Endothelial cell (in vitro differentiated cells): ENCODE data around the gene AIF1. TPM values are rescaled to one million over a fixed set of nuclear protein-coding genes. Genes with fewer than 3 reads are reported as not detected.

Source experiments
- DNase-seq: peaks from one replicate; pipeline ENCODE4 v3.0.0; 2021; ENCODE audit warnings: low spot score
- H3K27ac Mint-ChIP-seq: one replicate; pipeline ENCODE4 v1.8.0; 2021; ENCODE audit warnings: mixed read lengths, inconsistent platforms; ENCODE audit not compliant: unreplicated experiment
- H3K27me3 Mint-ChIP-seq: one replicate; pipeline ENCODE4 v1.8.0; 2021; ENCODE audit warnings: mild to moderate bottlenecking, moderate library complexity, mixed read lengths, inconsistent platforms; ENCODE audit not compliant: unreplicated experiment
- H3K36me3 Mint-ChIP-seq: one replicate; pipeline ENCODE4 v1.8.0; 2021; ENCODE audit warnings: mild to moderate bottlenecking, low read depth, mixed read lengths, inconsistent platforms; ENCODE audit not compliant: unreplicated experiment
- H3K4me1 Mint-ChIP-seq: one replicate; pipeline ENCODE4 v1.8.0; 2021; ENCODE audit warnings: mild to moderate bottlenecking, mixed read lengths, inconsistent platforms; ENCODE audit not compliant: unreplicated experiment
- H3K4me3 Mint-ChIP-seq: one replicate; pipeline ENCODE4 v1.8.0; 2021; ENCODE audit warnings: mild to moderate bottlenecking, mixed read lengths, inconsistent platforms; ENCODE audit not compliant: unreplicated experiment
- H3K9me3 Mint-ChIP-seq: one replicate; pipeline ENCODE4 v1.8.0; 2021; ENCODE audit warnings: mixed read lengths, inconsistent platforms; ENCODE audit not compliant: unreplicated experiment
- total RNA-seq: library from RNA; stranded (reverse); fragmentation: NEBNext Ultra II Directional; extraction: Animal tissue kit (Norgen Biotek cat#: 25700); gene quantifications from one replicate; pipeline ENCODE4 v1.2.1, GENCODE V29; 2021; ENCODE audit not compliant: unreplicated experiment
- TF ChIP-seq, protein P1 (sequence below): fragments of 200-600 bp; sonication (generic); IDR thresholded peaks from one replicate; pipeline ENCODE4 v1.5.0; 2021; ENCODE audit warnings: antibody characterized with exemption; ENCODE audit not compliant: unreplicated experiment

AIF1 gene
- total RNA-seq, 1 donor from 2014 or later = 22.8 TPM

DNA sequence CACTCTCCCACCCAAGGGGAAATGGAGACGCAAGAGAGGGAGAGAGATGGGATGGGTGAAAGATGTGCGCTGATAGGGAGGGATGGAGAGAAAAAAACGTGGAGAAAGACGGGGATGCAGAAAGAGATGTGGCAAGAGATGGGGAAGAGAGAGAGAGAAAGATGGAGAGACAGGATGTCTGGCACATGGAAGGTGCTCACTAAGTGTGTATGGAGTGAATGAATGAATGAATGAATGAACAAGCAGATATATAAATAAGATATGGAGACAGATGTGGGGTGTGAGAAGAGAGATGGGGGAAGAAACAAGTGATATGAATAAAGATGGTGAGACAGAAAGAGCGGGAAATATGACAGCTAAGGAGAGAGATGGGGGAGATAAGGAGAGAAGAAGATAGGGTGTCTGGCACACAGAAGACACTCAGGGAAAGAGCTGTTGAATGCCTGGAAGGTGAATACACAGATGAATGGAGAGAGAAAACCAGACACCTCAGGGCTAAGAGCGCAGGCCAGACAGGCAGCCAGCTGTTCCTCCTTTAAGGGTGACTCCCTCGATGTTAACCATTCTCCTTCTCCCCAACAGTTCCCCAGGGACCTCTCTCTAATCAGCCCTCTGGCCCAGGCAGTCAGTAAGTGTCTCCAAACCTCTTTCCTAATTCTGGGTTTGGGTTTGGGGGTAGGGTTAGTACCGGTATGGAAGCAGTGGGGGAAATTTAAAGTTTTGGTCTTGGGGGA is 38.9 kb upstream of the AIF1 start:
- TF ChIP-seq, protein P1, sequence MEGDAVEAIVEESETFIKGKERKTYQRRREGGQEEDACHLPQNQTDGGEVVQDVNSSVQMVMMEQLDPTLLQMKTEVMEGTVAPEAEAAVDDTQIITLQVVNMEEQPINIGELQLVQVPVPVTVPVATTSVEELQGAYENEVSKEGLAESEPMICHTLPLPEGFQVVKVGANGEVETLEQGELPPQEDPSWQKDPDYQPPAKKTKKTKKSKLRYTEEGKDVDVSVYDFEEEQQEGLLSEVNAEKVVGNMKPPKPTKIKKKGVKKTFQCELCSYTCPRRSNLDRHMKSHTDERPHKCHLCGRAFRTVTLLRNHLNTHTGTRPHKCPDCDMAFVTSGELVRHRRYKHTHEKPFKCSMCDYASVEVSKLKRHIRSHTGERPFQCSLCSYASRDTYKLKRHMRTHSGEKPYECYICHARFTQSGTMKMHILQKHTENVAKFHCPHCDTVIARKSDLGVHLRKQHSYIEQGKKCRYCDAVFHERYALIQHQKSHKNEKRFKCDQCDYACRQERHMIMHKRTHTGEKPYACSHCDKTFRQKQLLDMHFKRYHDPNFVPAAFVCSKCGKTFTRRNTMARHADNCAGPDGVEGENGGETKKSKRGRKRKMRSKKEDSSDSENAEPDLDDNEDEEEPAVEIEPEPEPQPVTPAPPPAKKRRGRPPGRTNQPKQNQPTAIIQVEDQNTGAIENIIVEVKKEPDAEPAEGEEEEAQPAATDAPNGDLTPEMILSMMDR = no peak
- H3K27me3 Mint-ChIP-seq = peaks cover 11% of the 10 kb centered on the region

DNA sequence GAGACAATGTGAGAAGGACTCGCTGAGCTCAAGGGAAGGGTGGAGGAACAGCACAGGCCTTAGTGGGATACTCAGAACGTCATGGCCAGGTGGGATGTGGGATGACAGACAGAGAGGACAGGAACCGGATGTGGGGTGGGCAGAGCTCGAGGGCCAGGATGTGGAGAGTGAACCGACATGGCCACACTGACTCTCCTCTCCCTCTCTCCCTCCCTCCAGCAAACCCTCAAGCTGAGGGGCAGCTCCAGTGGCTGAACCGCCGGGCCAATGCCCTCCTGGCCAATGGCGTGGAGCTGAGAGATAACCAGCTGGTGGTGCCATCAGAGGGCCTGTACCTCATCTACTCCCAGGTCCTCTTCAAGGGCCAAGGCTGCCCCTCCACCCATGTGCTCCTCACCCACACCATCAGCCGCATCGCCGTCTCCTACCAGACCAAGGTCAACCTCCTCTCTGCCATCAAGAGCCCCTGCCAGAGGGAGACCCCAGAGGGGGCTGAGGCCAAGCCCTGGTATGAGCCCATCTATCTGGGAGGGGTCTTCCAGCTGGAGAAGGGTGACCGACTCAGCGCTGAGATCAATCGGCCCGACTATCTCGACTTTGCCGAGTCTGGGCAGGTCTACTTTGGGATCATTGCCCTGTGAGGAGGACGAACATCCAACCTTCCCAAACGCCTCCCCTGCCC is 38.0 kb upstream of the AIF1 start:
- Mint-ChIP-seq H3K4me1 (peaks cover 20% of the 10 kb centered on the region), H3K27me3 (peaks cover 11% of the 10 kb centered on the region), H3K27ac (no peak overlapping the region), H3K9me3 (no peaks in the 10 kb centered on the region), H3K4me3 (no peak overlapping the region), H3K36me3 (no peaks in the 10 kb centered on the region)
- TF ChIP-seq, protein P1 = no peak
- no peak for DNase-seq

More for the DNA sequence above, 38.9 kb upstream of the AIF1 start:
- Mint-ChIP-seq H3K36me3 (no peaks in the 10 kb centered on the region), H3K4me1 (peaks cover 18% of the 10 kb centered on the region), H3K4me3 (no peak overlapping the region), H3K9me3 (no peaks in the 10 kb centered on the region), H3K27ac (no peak overlapping the region)
- DNase-seq = no peak

DNA sequence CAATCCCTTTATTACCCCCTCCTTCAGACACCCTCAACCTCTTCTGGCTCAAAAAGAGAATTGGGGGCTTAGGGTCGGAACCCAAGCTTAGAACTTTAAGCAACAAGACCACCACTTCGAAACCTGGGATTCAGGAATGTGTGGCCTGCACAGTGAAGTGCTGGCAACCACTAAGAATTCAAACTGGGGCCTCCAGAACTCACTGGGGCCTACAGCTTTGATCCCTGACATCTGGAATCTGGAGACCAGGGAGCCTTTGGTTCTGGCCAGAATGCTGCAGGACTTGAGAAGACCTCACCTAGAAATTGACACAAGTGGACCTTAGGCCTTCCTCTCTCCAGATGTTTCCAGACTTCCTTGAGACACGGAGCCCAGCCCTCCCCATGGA is 37.5 kb upstream of the AIF1 start:
- no peaks in the 10 kb centered on the region for H3K36me3 Mint-ChIP-seq
- DNase-seq = no peak
- H3K4me3 Mint-ChIP-seq = no peak overlapping the region
- H3K27me3 Mint-ChIP-seq = peaks cover 10% of the 10 kb centered on the region
- H3K27ac Mint-ChIP-seq = no peak overlapping the region
- TF ChIP-seq, protein P1 = no peak
- H3K9me3 Mint-ChIP-seq = no peaks in the 10 kb centered on the region
- H3K4me1 Mint-ChIP-seq = peaks cover 20% of the 10 kb centered on the region

DNA sequence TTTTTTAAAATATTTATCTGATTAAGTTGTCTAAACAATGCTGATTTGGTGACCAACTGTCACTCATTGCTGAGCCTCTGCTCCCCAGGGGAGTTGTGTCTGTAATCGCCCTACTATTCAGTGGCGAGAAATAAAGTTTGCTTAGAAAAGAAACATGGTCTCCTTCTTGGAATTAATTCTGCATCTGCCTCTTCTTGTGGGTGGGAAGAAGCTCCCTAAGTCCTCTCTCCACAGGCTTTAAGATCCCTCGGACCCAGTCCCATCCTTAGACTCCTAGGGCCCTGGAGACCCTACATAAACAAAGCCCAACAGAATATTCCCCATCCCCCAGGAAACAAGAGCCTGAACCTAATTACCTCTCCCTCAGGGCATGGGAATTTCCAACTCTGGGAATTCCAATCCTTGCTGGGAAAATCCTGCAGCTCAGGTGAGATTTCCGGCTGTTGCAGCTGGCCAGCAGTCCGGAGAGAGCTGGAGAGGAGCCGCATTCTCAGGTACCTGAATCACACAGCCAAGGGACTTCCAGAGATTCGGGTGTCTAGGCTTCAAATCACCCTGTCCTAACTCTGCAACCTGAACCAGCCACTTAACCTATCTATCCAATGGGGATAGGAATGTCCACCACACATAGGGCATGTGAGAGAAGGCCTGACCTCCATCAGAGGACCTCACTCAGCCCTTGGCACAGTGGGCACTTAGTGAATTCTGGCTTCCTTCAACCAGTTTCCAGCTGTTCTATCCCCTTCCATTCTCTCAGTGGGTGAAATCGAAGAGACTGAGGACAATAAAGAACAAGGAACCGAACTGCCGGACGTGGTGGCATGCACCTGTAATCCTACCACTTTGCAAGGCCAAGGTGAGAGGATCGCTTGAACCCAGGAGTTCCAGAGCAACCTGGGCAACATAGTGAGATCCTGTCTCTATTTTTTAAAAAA is 36.6 kb upstream of the AIF1 start:
- Mint-ChIP-seq H3K4me3 (no peak overlapping the region), H3K4me1 (peaks cover 20% of the 10 kb centered on the region), H3K9me3 (no peaks in the 10 kb centered on the region), H3K36me3 (no peaks in the 10 kb centered on the region), H3K27ac (no peak overlapping the region), H3K27me3 (peaks cover 11% of the 10 kb centered on the region)
- TF ChIP-seq, protein P1 = no peak
- DNase-seq = no peak
